H1 (cell line): ENCODE measurements around the gene MC5R. TPM values are rescaled to one million over a fixed set of nuclear protein-coding genes. Genes with fewer than 3 reads are reported as not detected.

Source experiments
- CTCF ChIA-PET: fragments of 300-600 bp; sonication (Branson Sonifier 250); formaldehyde crosslinking; loops from one replicate; lab custom pipeline; 2021; ENCODE audit not compliant: partially characterized antibody; lab: Charles Lee
- POLR2A ChIA-PET: fragments of 300-600 bp; sonication (Branson Sonifier 250); formaldehyde crosslinking; loops from one replicate; lab custom pipeline; 2021; ENCODE audit warnings: inconsistent platforms; ENCODE audit not compliant: partially characterized antibody; lab: Charles Lee
- DNase-seq, 2 experiments: peaks; one replicate each; pipeline versions ENCODE4 v3.0.0 to v3.0.0-alpha.2; 2010 to 2022; ENCODE audit warnings: low spot score in 2 of 2, low read depth in 1 of 2, mixed read lengths in 1 of 2
- FAIRE-seq: peaks from 2 replicates; lab custom pipeline; 2011; peaks lifted over from hg19 to GRCh38; lab: Jason Lieb, UNC
- H2AFZ ChIP-seq: 2 replicates; pipeline ENCODE4 v1.8.1; 2012; ENCODE audit warnings: low read length, inconsistent platforms
- H2AK5ac ChIP-seq: 2 replicates; pipeline ENCODE4 v1.6.1; 2013; ENCODE audit warnings: low read depth, low read length
- H2BK120ac ChIP-seq: replicated peaks from 2 replicates; pipeline ENCODE3; 2013; ENCODE audit warnings: low read depth, low read length, inconsistent platforms
- H2BK12ac ChIP-seq: 2 replicates; pipeline ENCODE4 v1.6.1; 2013; ENCODE audit warnings: low read depth, low read length
- H2BK15ac ChIP-seq: 2 replicates; pipeline ENCODE4 v1.6.1; 2013; ENCODE audit warnings: low read length
- H2BK20ac ChIP-seq: 2 replicates; pipeline ENCODE4 v1.6.1; 2013; ENCODE audit warnings: low read length
- H2BK5ac ChIP-seq: 2 replicates; pipeline ENCODE4 v1.6.1; 2013; ENCODE audit warnings: low read depth, low read length
- H3K14ac ChIP-seq: 2 replicates; pipeline ENCODE4 v1.6.1; 2013; ENCODE audit warnings: inconsistent platforms; ENCODE audit not compliant: insufficient read length
- H3K18ac ChIP-seq: 2 replicates; pipeline ENCODE4 v1.6.1; 2013; ENCODE audit warnings: low read length; ENCODE audit errors: extremely low read depth
- H3K23ac ChIP-seq: 2 replicates; pipeline ENCODE4 v1.6.1; 2013; ENCODE audit warnings: inconsistent platforms; ENCODE audit not compliant: insufficient read length
- H3K23me2 ChIP-seq: 2 replicates; pipeline ENCODE4 v1.6.1; 2013; ENCODE audit warnings: low read depth, low read length
- H3K27ac ChIP-seq: 2 replicates; pipeline ENCODE4 v1.6.1; 2011; ENCODE audit warnings: low read depth, low read length, inconsistent platforms
- H3K27me3 ChIP-seq, 4 experiments: replicated peaks in 1 of 4; 1 replicate in 1 of 4; 2 replicates in 3 of 4; pipeline versions ENCODE4 v1.6.1 to v1.8.1; 2011 to 2013; ENCODE audit warnings: low read length in 3 of 4, mild to moderate bottlenecking in 3 of 4, inconsistent platforms in 2 of 4, mixed read lengths in 2 of 4, moderate library complexity in 1 of 4; ENCODE audit not compliant: control insufficient read depth in 3 of 4, insufficient read depth in 3 of 4; ENCODE audit errors: extremely low read depth in 1 of 4
- H3K36me3 ChIP-seq, 4 experiments: 2 replicates each; pipeline versions ENCODE4 v1.6.1 to v1.8.1; 2011 to 2013; ENCODE audit warnings: mild to moderate bottlenecking in 4 of 4, low read length in 3 of 4, moderate library complexity in 2 of 4, control low read depth in 1 of 4, inconsistent platforms in 1 of 4; ENCODE audit not compliant: insufficient read depth in 4 of 4, control insufficient read depth in 2 of 4
- H3K4ac ChIP-seq: replicated peaks from 2 replicates; pipeline ENCODE3; 2013; ENCODE audit warnings: low read length, low read depth, mixed read lengths, inconsistent platforms; ENCODE audit not compliant: insufficient read length
- H3K4me1 ChIP-seq, 4 experiments: replicated peaks in 1 of 4; 1 replicate in 1 of 4; 2 replicates in 3 of 4; pipeline versions ENCODE4 v1.6.1 to v1.8.1; 2011 to 2013; ENCODE audit warnings: low read length in 3 of 4, inconsistent platforms in 2 of 4, mixed read lengths in 1 of 4; ENCODE audit not compliant: insufficient read depth in 4 of 4, control insufficient read depth in 3 of 4
- H3K4me2 ChIP-seq, 2 experiments: 2 replicates each; pipeline versions ENCODE4 v1.6.1 to v1.8.1; 2011 to 2013; ENCODE audit warnings: low read depth in 2 of 2, low read length in 2 of 2, control low read depth in 1 of 2, inconsistent platforms in 1 of 2, mild to moderate bottlenecking in 1 of 2; ENCODE audit not compliant: insufficient read depth in 1 of 2
- H3K4me3 ChIP-seq, 4 experiments: fragments of 200-600, 300-600 bp in 1 of 4; sonication (generic), shearing (Covaris generic), sonication (Bioruptor Twin) in 1 of 4; 2 replicates each; pipeline versions ENCODE4 v1.5.1 to v1.8.1; 2011 to 2016; ENCODE audit warnings: low read length in 4 of 4, low read depth in 3 of 4, control low read depth in 2 of 4, inconsistent platforms in 2 of 4, mild to moderate bottlenecking in 2 of 4, mixed read lengths in 1 of 4, moderate library complexity in 1 of 4; ENCODE audit not compliant: insufficient read depth in 2 of 4; ENCODE audit errors: extremely low read depth in 1 of 4
- H3K56ac ChIP-seq: replicated peaks from 2 replicates; pipeline ENCODE3; 2013; ENCODE audit warnings: low read depth, mild to moderate bottlenecking, mixed read lengths, low read length, inconsistent platforms; ENCODE audit not compliant: insufficient read length
- H3K79me1 ChIP-seq: 2 replicates; pipeline ENCODE4 v1.6.1; 2013; ENCODE audit warnings: low read depth, low read length, control low read depth
- H3K79me2 ChIP-seq, 2 experiments: 2 replicates each; pipeline versions ENCODE4 v1.6.1 to v1.8.1; 2012 to 2013; ENCODE audit warnings: low read length in 2 of 2, mild to moderate bottlenecking in 2 of 2, inconsistent platforms in 1 of 2; ENCODE audit not compliant: insufficient read depth in 2 of 2, control insufficient read depth in 1 of 2
- H3K9ac ChIP-seq, 4 experiments: replicated peaks in 1 of 4; 1 replicate in 1 of 4; 2 replicates in 3 of 4; pipeline versions ENCODE4 v1.6.1 to v1.8.1; 2011 to 2013; ENCODE audit warnings: low read depth in 3 of 4, low read length in 3 of 4, control low read depth in 2 of 4, mild to moderate bottlenecking in 2 of 4, moderate library complexity in 2 of 4, inconsistent platforms in 1 of 4; ENCODE audit errors: extremely low read depth in 1 of 4
- H3K9me3 ChIP-seq, 2 experiments: 2 replicates each; pipeline versions ENCODE4 v1.6.1 to v1.8.1; 2012 to 2013; ENCODE audit warnings: mild to moderate bottlenecking in 2 of 2, moderate library complexity in 2 of 2, control low read depth in 1 of 2, inconsistent platforms in 1 of 2, low read depth in 1 of 2, low read length in 1 of 2, mixed read lengths in 1 of 2; ENCODE audit not compliant: insufficient read depth in 2 of 2
- H4K20me1 ChIP-seq, 2 experiments: replicated peaks in 1 of 2; 2 replicates each; pipeline versions ENCODE3 to v1.8.1; 2011 to 2013; ENCODE audit warnings: inconsistent platforms in 2 of 2, low read length in 2 of 2, mild to moderate bottlenecking in 1 of 2; ENCODE audit not compliant: insufficient read depth in 2 of 2, control insufficient read depth in 1 of 2
- H4K5ac ChIP-seq: 2 replicates; pipeline ENCODE4 v1.6.1; 2013; ENCODE audit warnings: low read length, low read depth, mixed read lengths, inconsistent platforms; ENCODE audit not compliant: insufficient read length
- H4K8ac ChIP-seq: 2 replicates; pipeline ENCODE4 v1.8.0; 2013; ENCODE audit warnings: mild to moderate bottlenecking, moderate library complexity, low read length, inconsistent platforms; ENCODE audit not compliant: insufficient read depth; ENCODE audit errors: extremely low read depth
- H4K91ac ChIP-seq: replicated peaks from 2 replicates; pipeline ENCODE3; 2013; ENCODE audit warnings: low read length, mixed read lengths, inconsistent platforms; ENCODE audit not compliant: insufficient read length
- EP300 ChIP-seq, 2 experiments: IDR thresholded peaks; 1 replicate in 1 of 2; 2 replicates in 1 of 2; pipeline ENCODE4 v1.6.1; 2011 to 2012; ENCODE audit warnings: low read depth in 2 of 2, low read length in 2 of 2, mild to moderate bottlenecking in 2 of 2, borderline replicate concordance in 1 of 2, inconsistent platforms in 1 of 2, moderate library complexity in 1 of 2
- WGBS, 2 experiments: shearing (Covaris generic) in 1 of 2; methylation state at CpG; one replicate each; pipeline versions ENCODE4 v1.1.6 to v1.1.7; 2013 to 2015; ENCODE audit warnings: low lambda C conversion rate in 2 of 2, mixed read lengths in 2 of 2, inconsistent platforms in 1 of 2, low coverage in 1 of 2, missing lambda C conversion rate in 1 of 2; ENCODE audit not compliant: insufficient replicate concordance in 2 of 2, insufficient coverage in 1 of 2, insufficient read length in 1 of 2; ENCODE audit errors: extremely low coverage in 1 of 2, missing lambda C conversion rate in 1 of 2; 5-methylcytosine and 5-hydroxymethylcytosine counted together
- polyA plus RNA-seq, 7 experiments: library from polyadenylated mRNA; depleted of rRNA in 3 of 7; stranded (reverse) in 5 of 7; unstranded in 2 of 7; fragments of >200 nt in 5 of 7; fragments of 200-250 nt in 2 of 7; gene quantifications; 1 replicate in 5 of 7; 2 replicates in 1 of 7; 4 replicates in 1 of 7; pipeline versions ENCODE4 v1.2.1 to v1.2.3, GENCODE V29; 2011 to 2013; ENCODE audit warnings: missing spikeins in 2 of 7, mixed read lengths in 2 of 7
- total RNA-seq: library from RNA; stranded (reverse); fragmentation: NEBNext Ultra II Directional; extraction: Animal tissue kit (Norgen Biotek cat#: 25700); gene quantifications from 2 replicates; pipeline ENCODE4 v1.2.1, GENCODE V29; 2021

MC5R gene
- total and polyA plus RNA-seq, 2 of the 8 experiments (the other 6 are each of a cell fraction or from before 2014, with no cell fraction given) = 0.37 to 1.4 TPM

DNA sequence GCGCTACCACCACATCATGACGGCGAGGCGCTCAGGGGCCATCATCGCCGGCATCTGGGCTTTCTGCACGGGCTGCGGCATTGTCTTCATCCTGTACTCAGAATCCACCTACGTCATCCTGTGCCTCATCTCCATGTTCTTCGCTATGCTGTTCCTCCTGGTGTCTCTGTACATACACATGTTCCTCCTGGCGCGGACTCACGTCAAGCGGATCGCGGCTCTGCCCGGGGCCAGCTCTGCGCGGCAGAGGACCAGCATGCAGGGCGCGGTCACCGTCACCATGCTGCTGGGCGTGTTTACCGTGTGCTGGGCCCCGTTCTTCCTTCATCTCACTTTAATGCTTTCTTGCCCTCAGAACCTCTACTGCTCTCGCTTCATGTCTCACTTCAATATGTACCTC is 2.3 kb downstream of the MC5R start:
- Histone ChIP-seq H3K23me2 (peaks cover 10% of the 10 kb centered on the region; the same call in 1 of the 2 replicates), H3K14ac (no peak overlapping the region), H3K79me1 (no peaks in the 10 kb centered on the region), H3K9ac (no peak overlapping the region), H3K18ac (no peak overlapping the region), H3K56ac (no peak overlapping the region), H4K5ac (no peak overlapping the region), H2BK12ac (no peak overlapping the region), H4K20me1 (no peaks in the 10 kb centered on the region), H3K79me2 (no peaks in the 10 kb centered on the region), H3K27me3 (no peaks in the 10 kb centered on the region), H4K91ac (no peak overlapping the region), H2BK20ac (no peak overlapping the region), H3K27ac (no peak overlapping the region), H3K4ac (no peak overlapping the region), H2AFZ (no peak overlapping the region), H2BK120ac (no peak overlapping the region), H2BK5ac (no peak overlapping the region), H2AK5ac (0 out of 2 replicates have a peak overlapping the region, but pooled peaks have one; percentile 58), H4K8ac (no peak overlapping the region), H2BK15ac (no peak overlapping the region), H3K4me2 (no peak overlapping the region), H3K4me3 (no peak overlapping the region), H3K36me3 (no peaks in the 10 kb centered on the region), H3K9me3 (no peaks in the 10 kb centered on the region), H3K23ac (no peak overlapping the region), H3K4me1 (peaks cover 0 to 2% (median 0%) of the 10 kb centered on the region in 4 experiments; a peak in 1 of 7 replicates)
- WGBS, 2 experiments = 89% methylated on average over 25 of the region's 26 CpGs; no CpG with 5 or more reads in 1 of the 2 experiments
- ChIA-PET POLR2A (no interaction called here), CTCF (interaction anchor here (2.2 to 8.6 kb wide), 4 partner anchors 13 to 261 kb away, joined by 10 to 80 read pairs (median 26); no protein-coding TSS in a partner anchor)
- DNase-seq = no peak
- FAIRE-seq = no peak
- no peak for TF ChIP-seq EP300 (IDR thresholded peaks at IDR 0.05; ENCODE audit: borderline replicate concordance in 1 of 2, low read depth in 2 of 2, low read length in 2 of 2)
